HepG2 (cell line): Measurements from ENCODE around the gene BEND3. TPM values are rescaled to one million over a fixed set of nuclear protein-coding genes. Genes with fewer than 3 reads are reported as not detected.

Experiments used
- ARID2 ChIP-seq: sonication (generic); formaldehyde crosslinking; IDR thresholded peaks from 2 replicates; pipeline ENCODE4 v1.8.1; 2022; ENCODE audit warnings: mild to moderate bottlenecking, missing genetic modification reagents, borderline replicate concordance
- ATF4 ChIP-seq, 2 experiments: fragments of 450-650 bp in 1 of 2; sonication (generic) in 1 of 2; formaldehyde crosslinking; IDR thresholded peaks; 2 replicates each; pipeline versions ENCODE4 v1.5.0 to v1.8.0; 2020 to 2022; ENCODE audit warnings: mild to moderate bottlenecking in 1 of 2, missing genetic modification reagents in 1 of 2
- BCL6 ChIP-seq: IDR thresholded peaks from 2 replicates; pipeline ENCODE4 v1.6.1; 2016; ENCODE audit warnings: missing genetic modification reagents, missing compliant biosample characterization
- CCAR2 ChIP-seq: fragments of 200-400 bp; formaldehyde crosslinking; optimal IDR thresholded peaks from 2 replicates; pipeline ENCODE3; 2018; ENCODE audit warnings: low read depth, mild to moderate bottlenecking, low read length, moderate library complexity
- CEBPG ChIP-seq: IDR thresholded peaks from 2 replicates; pipeline ENCODE4 v1.6.1; 2016
- FOXA3 ChIP-seq: IDR thresholded peaks from 2 replicates; pipeline ENCODE4 v1.6.1; 2016; ENCODE audit warnings: missing genetic modification reagents, missing compliant biosample characterization
- GFI1 ChIP-seq: sonication (generic); formaldehyde crosslinking; IDR thresholded peaks from 2 replicates; pipeline ENCODE4 v1.5.0; 2020; ENCODE audit warnings: missing genetic modification reagents, mild to moderate bottlenecking, borderline replicate concordance
- HINFP ChIP-seq: sonication (generic); formaldehyde crosslinking; IDR thresholded peaks from 2 replicates; pipeline ENCODE4 v1.4.0; 2020; ENCODE audit warnings: low read depth, mild to moderate bottlenecking, missing genetic modification reagents
- HNF1B ChIP-seq: sonication (generic); formaldehyde crosslinking; IDR thresholded peaks from 2 replicates; pipeline ENCODE4 v1.5.1; 2020; ENCODE audit warnings: mild to moderate bottlenecking, moderate library complexity, missing genetic modification reagents
- KAT2B ChIP-seq: fragments of 150-350 bp; IDR thresholded peaks from 2 replicates; pipeline ENCODE4 v1.6.1; 2014; ENCODE audit warnings: low read depth, low read length, borderline replicate concordance
- MEF2D ChIP-seq: sonication (generic); formaldehyde crosslinking; IDR thresholded peaks from 2 replicates; pipeline ENCODE4 v1.5.1; 2020; ENCODE audit warnings: mild to moderate bottlenecking, missing genetic modification reagents
- MNT ChIP-seq: fragments of 450-650 bp; IDR thresholded peaks from 2 replicates; pipeline ENCODE4 v1.6.1; 2016
- PAX8 ChIP-seq: sonication (generic); formaldehyde crosslinking; IDR thresholded peaks from 2 replicates; pipeline ENCODE4 v1.8.0; 2022; ENCODE audit warnings: mild to moderate bottlenecking, missing genetic modification reagents, borderline replicate concordance
- PLSCR1 ChIP-seq: sonication (generic); formaldehyde crosslinking; IDR thresholded peaks from 2 replicates; pipeline ENCODE4 v1.5.0; 2020; ENCODE audit warnings: missing genetic modification reagents, mild to moderate bottlenecking, borderline replicate concordance
- RBM22 ChIP-seq: fragments of 200-400 bp; formaldehyde crosslinking; optimal IDR thresholded peaks from 2 replicates; pipeline ENCODE3; 2017; ENCODE audit warnings: mild to moderate bottlenecking, low read length, moderate library complexity
- RFX3 ChIP-seq: IDR thresholded peaks from 2 replicates; pipeline ENCODE4 v1.6.1; 2016; ENCODE audit warnings: missing biosample characterization, missing genetic modification reagents
- SAP130 ChIP-seq: IDR thresholded peaks from 2 replicates; pipeline ENCODE4 v1.6.1; 2016; ENCODE audit warnings: low read depth
- U2AF2 ChIP-seq: fragments of 200-400 bp; formaldehyde crosslinking; IDR thresholded peaks from 2 replicates; pipeline ENCODE4 v1.6.1; 2017; ENCODE audit warnings: low read depth, mild to moderate bottlenecking, low read length
- ZBTB20 ChIP-seq: sonication (generic); formaldehyde crosslinking; IDR thresholded peaks from 2 replicates; pipeline ENCODE4 v1.8.1; 2023; ENCODE audit warnings: missing genetic modification reagents, low read depth, mild to moderate bottlenecking, borderline replicate concordance
- ZFY ChIP-seq: sonication (generic); formaldehyde crosslinking; IDR thresholded peaks from 2 replicates; pipeline ENCODE4 v1.4.0; 2020; ENCODE audit warnings: missing genetic modification reagents
- ZNF136 ChIP-seq: sonication (generic); formaldehyde crosslinking; IDR thresholded peaks from 2 replicates; pipeline ENCODE4 v1.8.1; 2022; ENCODE audit warnings: low read depth, mild to moderate bottlenecking, moderate library complexity, missing genetic modification reagents
- ZNF234 ChIP-seq: sonication (generic); formaldehyde crosslinking; conservative IDR thresholded peaks from 2 replicates; pipeline ENCODE4 v1.5.1; 2020; ENCODE audit warnings: mild to moderate bottlenecking, missing genetic modification reagents
- ZNF468 ChIP-seq: sonication (generic); formaldehyde crosslinking; IDR thresholded peaks from 2 replicates; pipeline ENCODE4 v1.8.0; 2022; ENCODE audit warnings: mild to moderate bottlenecking, moderate library complexity, missing genetic modification reagents
- ZNF563 ChIP-seq: sonication (generic); formaldehyde crosslinking; IDR thresholded peaks from 2 replicates; pipeline ENCODE4 v1.8.0; 2022; ENCODE audit warnings: mild to moderate bottlenecking, moderate library complexity, missing genetic modification reagents
- ZNF607 ChIP-seq: sonication (generic); formaldehyde crosslinking; IDR thresholded peaks from 2 replicates; pipeline ENCODE4 v1.5.1; 2020; ENCODE audit warnings: missing genetic modification reagents, mild to moderate bottlenecking, borderline replicate concordance
- polyA plus RNA-seq, 8 experiments: library from polyadenylated mRNA; depleted of rRNA in 3 of 8; stranded (reverse) in 7 of 8; unstranded in 1 of 8; fragments of >200 nt; fragmentation: Illumina TruSeq in 4 of 8; extraction: Trizol in 4 of 8; gene quantifications; 2 replicates each; pipeline versions ENCODE4 v1.2.1 to v1.2.3, GENCODE V29; 2011 to 2016; ENCODE audit warnings: low read depth in 4 of 8, missing spikeins in 1 of 8, mixed read lengths in 1 of 8; ENCODE audit not compliant: insufficient read depth in 1 of 8
- total RNA-seq, 5 experiments: library from RNA; depleted of rRNA; stranded (reverse); fragments of >200 nt; fragmentation: Illumina TruSeq; extraction: Trizol; gene quantifications; 2 replicates each; pipeline ENCODE4 v1.2.3, GENCODE V29; 2016; ENCODE audit warnings: low read depth in 1 of 5

BEND3 gene
- total and polyA plus RNA-seq, 2 of the 13 experiments (the other 11 are each of a cell fraction or from before 2014, with no cell fraction given): 1.4 to 5.8 TPM

- TF ChIP-seq ZNF234 (CRISPR knock-in tag) (no peak), RBM22 (no peak), PAX8 (no peak), RFX3 (CRISPR knock-in tag) (no peak), PLSCR1 (CRISPR knock-in tag) (no peak), ATF4 (CRISPR knock-in tag; IDR thresholded peaks at IDR 0.05) (no peak), ZNF136 (CRISPR knock-in tag) (no peak), MEF2D (no peak), CEBPG (no peak), HINFP (no peak), HNF1B (CRISPR knock-in tag) (no peak), MNT (no peak), ZNF607 (no peak), CCAR2 (no peak), ARID2 (no peak), GFI1 (CRISPR knock-in tag) (no peak; the same call in 1 of the 2 replicates), FOXA3 (CRISPR knock-in tag) (peak; percentile 31; the same call in 1 of the 2 replicates), ZFY (CRISPR knock-in tag) (peak; percentile 95), BCL6 (CRISPR knock-in tag) (no peak), ZNF563 (CRISPR knock-in tag) (no peak), U2AF2 (no peak), ZBTB20 (CRISPR knock-in tag) (no peak), SAP130 (CRISPR knock-in tag) (peak; percentile 53; the same call in 1 of the 2 replicates), ZNF468 (CRISPR knock-in tag) (no peak), KAT2B (no peak)
These were observed 946 bp downstream of the BEND3 start (continued) for GRCh38 chr6:107114213-107114925.
